NCI-H2227 treated with DMSO at 0.1 percent for 48 hours (cell line): ENCODE results near the gene PIGW.
"Not testable (repeated sequence)": the region's sequence is repeated elsewhere in the genome, so short reads cannot be mapped to it uniquely, and the experiment has no call there.

Source experiments
- DNase-seq: peaks from one replicate; lab custom pipeline; 2025; lab: John Stamatoyannopoulos, UW

PIGW gene

GRCh38 chr17:36508439-36508838, 26.3 kb upstream of the PIGW start:
- not testable (repeated sequence) for DNase-seq

GRCh38 chr17:36509272-36509985, 25.4 kb upstream of the PIGW start:
- DNase-seq = no peak

GRCh38 chr17:36510636-36511035, 24.2 kb upstream of the PIGW start:
- DNase-seq = no peak

- no peak for DNase-seq
These were observed 23.6 kb upstream of the PIGW start for GRCh38 chr17:36511216-36511615.

- no peak for DNase-seq
These were observed 22.1 kb upstream of the PIGW start for GRCh38 chr17:36512641-36513040.

GRCh38 chr17:36514856-36515255, 19.9 kb upstream of the PIGW start:
- DNase-seq = no peak

- no peak for DNase-seq
These were observed 18.9 kb upstream of the PIGW start for GRCh38 chr17:36515837-36516236.

GRCh38 chr17:36523113-36523512, 11.7 kb upstream of the PIGW start:
- no peak for DNase-seq

GRCh38 chr17:36524428-36524876, 10.3 kb upstream of the PIGW start:
- DNase-seq = no peak

- no peak for DNase-seq
These were observed 9.7 kb upstream of the PIGW start for GRCh38 chr17:36525113-36525512.

GRCh38 chr17:36525888-36526287, 8.9 kb upstream of the PIGW start:
- DNase-seq = no peak

GRCh38 chr17:36527621-36528250, 7.1 kb upstream of the PIGW start:
- DNase-seq = no peak

GRCh38 chr17:36529121-36529520, 5.7 kb upstream of the PIGW start:
- DNase-seq = no peak

GRCh38 chr17:36532435-36532975, 2.3 kb upstream of the PIGW start:
- DNase-seq = no peak

GRCh38 chr17:36533935-36534839, 600 bp upstream of the PIGW start:
- peak; percentile 62 for DNase-seq

GRCh38 chr17:36535669-36536081, 888 bp downstream of the PIGW start:
- DNase-seq = no peak

- DNase-seq = no peak
These were observed 5.9 kb downstream of the PIGW start for GRCh38 chr17:36540696-36541095.

GRCh38 chr17:36542755-36543154, 8.0 kb downstream of the PIGW start:
- DNase-seq = no peak

- no peak for DNase-seq
These were observed 9.2 kb downstream of the PIGW start for GRCh38 chr17:36544044-36544306.

- DNase-seq = peak; percentile 71
These were observed 9.7 kb downstream of the PIGW start, which contains the start of gene GGNBP2 for GRCh38 chr17:36544307-36545076. TSS of gene GGNBP2 (plus strand) at chr17:36544919. CDS start at chr17:36545725, 806 bp downstream.

GRCh38 chr17:36545077-36545464, 10.3 kb downstream of the PIGW start:
- DNase-seq = peak; percentile 71
